HUES6 (cell line): ENCODE data around the gene SKP1.

ENCODE experiments used
- H3K27ac ChIP-seq: 2 replicates; pipeline ENCODE4 v1.7.0; 2013; ENCODE audit warnings: low read depth, mild to moderate bottlenecking, low read length, inconsistent platforms
- H3K27me3 ChIP-seq: 2 replicates; pipeline ENCODE4 v1.6.1; 2013; ENCODE audit warnings: low read length; ENCODE audit not compliant: control insufficient read depth, insufficient read depth
- H3K36me3 ChIP-seq: 2 replicates; pipeline ENCODE4 v1.6.1; 2013; ENCODE audit warnings: low read length; ENCODE audit not compliant: control insufficient read depth, insufficient read depth
- H3K4me1 ChIP-seq: 2 replicates; pipeline ENCODE4 v1.6.1; 2013; ENCODE audit warnings: low read length; ENCODE audit not compliant: control insufficient read depth, insufficient read depth
- H3K4me3 ChIP-seq: 2 replicates; pipeline ENCODE4 v1.5.1; 2013; ENCODE audit warnings: low read depth, low read length
- H3K9ac ChIP-seq: one replicate; pipeline ENCODE4 v1.6.1; 2013; ENCODE audit warnings: mild to moderate bottlenecking, low read length
- H3K9me3 ChIP-seq: 2 replicates; pipeline ENCODE4 v1.6.1; 2013; ENCODE audit warnings: low read depth, low read length; ENCODE audit not compliant: control insufficient read depth, insufficient read depth

SKP1 gene

DNA sequence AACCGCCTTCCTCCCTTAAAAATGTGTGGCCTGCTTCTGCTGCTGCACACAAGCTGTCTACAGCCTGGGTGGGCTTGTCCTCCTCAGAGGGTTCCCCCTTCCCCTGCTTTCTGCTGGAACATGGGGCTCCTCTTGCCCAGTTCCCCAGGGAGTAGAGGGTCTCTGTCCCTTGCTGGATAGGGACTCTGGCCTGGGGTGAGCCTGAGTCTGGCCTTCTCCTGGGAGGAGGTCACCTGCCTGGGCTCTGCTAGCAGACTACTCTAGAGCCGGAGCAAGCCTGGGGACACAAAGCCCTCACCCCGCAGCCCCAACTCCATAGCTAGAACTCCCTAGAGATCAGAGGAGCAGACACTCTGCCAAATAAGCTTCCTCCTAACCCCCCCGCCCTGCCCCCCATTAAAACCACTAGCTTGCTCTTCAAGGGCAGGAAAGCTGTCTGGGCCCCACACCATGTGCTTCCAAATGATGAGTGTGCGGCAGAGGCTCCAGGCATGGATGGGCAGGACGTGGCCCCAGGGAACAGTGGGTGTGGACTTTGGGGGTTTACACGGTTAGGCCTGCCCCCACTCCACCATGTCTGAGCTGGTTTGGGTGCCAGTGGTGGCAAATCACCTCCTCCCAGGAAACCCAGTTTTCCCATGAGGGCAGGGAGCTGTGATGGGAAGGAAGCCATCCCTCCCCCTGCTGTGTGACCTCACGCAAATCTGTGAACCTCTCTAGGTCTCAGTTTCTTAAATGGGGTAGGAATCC, 52.3 kb downstream of the SKP1 start:
- H3K4me1 ChIP-seq: no peaks in the 10 kb centered on the region
- H3K27ac ChIP-seq: no peak overlapping the region
- H3K4me3 ChIP-seq: no peak overlapping the region
- H3K9me3 ChIP-seq: no peaks in the 10 kb centered on the region
- H3K36me3 ChIP-seq: peaks cover 44% of the 10 kb centered on the region
- no peaks in the 10 kb centered on the region for H3K27me3 ChIP-seq
- H3K9ac ChIP-seq: no peak overlapping the region

DNA sequence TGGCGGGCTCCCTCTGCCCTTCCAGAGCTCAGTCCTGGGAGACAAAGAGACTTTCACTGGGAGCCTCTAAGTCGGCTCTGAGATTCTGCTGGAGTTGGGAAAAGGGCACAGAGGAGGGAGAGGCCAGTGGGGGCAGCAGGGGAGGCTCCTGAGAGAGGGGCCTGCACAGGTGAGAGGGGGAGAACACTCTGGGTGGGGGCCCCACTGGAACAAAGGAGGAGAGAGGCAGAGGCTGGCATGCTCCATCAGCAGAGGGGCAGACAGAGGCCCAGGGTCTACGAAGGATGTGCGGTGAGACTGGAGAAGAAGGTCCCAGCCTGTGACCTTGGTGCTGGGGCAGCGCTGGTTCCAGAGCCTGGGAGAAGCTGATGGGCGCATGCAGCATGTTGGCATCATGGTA, 53.4 kb downstream of the SKP1 start:
- no peaks in the 10 kb centered on the region for H3K27me3 ChIP-seq
- no peaks in the 10 kb centered on the region for H3K4me1 ChIP-seq
- H3K36me3 ChIP-seq: peaks cover 48% of the 10 kb centered on the region
- no peak overlapping the region for H3K4me3 ChIP-seq
- no peak overlapping the region for H3K27ac ChIP-seq
- H3K9me3 ChIP-seq: no peaks in the 10 kb centered on the region
- no peak overlapping the region for H3K9ac ChIP-seq

DNA sequence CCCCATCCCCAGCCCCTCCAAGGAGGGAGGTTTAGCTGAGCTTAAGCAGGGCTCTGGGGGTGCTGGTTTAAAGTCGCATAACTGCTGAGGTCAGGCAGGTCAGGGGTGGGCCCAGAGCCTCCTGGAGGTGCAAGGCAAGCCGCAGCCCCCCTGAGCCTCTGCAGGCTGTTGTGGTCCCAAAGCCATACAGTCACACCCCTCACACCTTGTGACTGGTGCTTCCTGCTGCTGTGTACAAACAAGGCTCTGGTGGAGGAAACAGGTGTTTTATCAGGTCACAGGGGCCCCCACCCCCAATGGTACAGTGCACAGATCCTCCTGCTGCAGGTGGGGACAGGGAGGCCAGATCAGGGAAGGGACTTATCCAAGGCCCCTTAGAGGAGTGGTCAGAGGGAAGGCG, 54.2 kb downstream of the SKP1 start:
- H3K9ac ChIP-seq: no peak overlapping the region
- H3K36me3 ChIP-seq: peaks cover 56% of the 10 kb centered on the region
- H3K27ac ChIP-seq: no peak overlapping the region
- H3K4me3 ChIP-seq: no peak overlapping the region
- no peaks in the 10 kb centered on the region for H3K27me3 ChIP-seq
- no peaks in the 10 kb centered on the region for H3K4me1 ChIP-seq
- H3K9me3 ChIP-seq: no peaks in the 10 kb centered on the region

GRCh38 chr5:134120386-134121138, 56.2 kb downstream of the SKP1 start:
- no peaks in the 10 kb centered on the region for H3K27me3 ChIP-seq
- H3K4me3 ChIP-seq: no peak overlapping the region
- no peak overlapping the region for H3K9ac ChIP-seq
- no peaks in the 10 kb centered on the region for H3K9me3 ChIP-seq
- H3K36me3 ChIP-seq: peaks cover 72% of the 10 kb centered on the region
- 0 out of 2 replicates have a peak, but pooled peaks cover 4% of the 10 kb centered on the region for H3K4me1 ChIP-seq
- H3K27ac ChIP-seq: no peak overlapping the region

DNA sequence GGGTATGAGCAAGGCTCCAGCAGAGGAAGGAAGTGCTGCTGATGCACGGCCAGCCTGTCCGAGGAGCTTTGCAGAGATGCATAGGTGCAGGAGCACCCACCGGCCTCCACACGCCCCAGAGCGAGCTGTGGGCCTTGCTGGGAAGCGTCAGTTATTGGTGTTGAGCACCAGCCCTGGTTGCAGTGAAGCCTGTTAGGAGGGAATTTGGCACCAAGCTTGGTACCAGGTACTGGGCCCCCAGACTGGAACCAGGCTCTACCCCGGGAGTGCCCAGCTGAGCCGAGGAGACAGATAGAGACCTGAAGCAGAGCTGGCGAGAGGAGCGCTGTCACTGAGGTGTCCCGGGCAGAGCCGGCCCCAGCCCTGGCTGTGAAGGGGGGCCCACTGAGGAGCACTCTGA, 57.0 kb downstream of the SKP1 start:
- Histone ChIP-seq H3K4me3 (no peak overlapping the region), H3K36me3 (peaks cover 71% of the 10 kb centered on the region), H3K4me1 (0 out of 2 replicates have a peak, but pooled peaks cover 5% of the 10 kb centered on the region)

DNA sequence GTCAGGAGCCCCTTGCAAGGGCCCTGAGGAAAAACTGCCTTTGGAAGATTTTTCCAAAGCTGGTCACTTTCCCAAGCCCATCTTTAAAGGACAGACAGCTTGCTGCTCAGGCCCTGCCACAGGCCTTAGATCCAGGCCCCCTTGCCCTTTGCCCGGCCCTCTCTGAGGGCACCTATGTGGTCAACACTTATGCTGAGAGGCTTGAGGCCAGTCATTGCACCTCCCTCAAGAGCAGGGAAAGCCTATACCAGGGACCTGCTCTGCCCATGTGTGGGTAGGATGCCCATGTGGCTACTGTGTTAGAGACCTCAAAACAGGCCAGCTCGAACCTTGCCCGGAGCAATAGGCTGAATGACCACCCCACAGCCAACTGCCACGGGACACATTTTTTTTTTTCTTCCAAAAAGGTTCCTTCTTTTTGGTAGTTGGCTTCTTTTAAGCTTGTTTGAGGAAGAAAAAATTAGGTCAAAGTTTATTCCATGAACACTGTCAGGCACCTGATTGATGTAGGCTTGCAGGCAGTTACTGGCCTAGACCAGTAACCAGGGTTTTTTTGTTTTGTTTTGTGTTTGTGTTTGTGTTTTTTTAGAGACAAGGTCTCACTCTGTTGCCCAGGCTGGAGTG, 58.4 kb downstream of the SKP1 start:
- Histone ChIP-seq H3K27ac (no peak overlapping the region), H3K9me3 (no peaks in the 10 kb centered on the region), H3K4me1 (peaks cover 12% of the 10 kb centered on the region), H3K27me3 (peaks cover 6% of the 10 kb centered on the region; the same call in 1 of the 2 replicates), H3K4me3 (no peak overlapping the region), H3K36me3 (peaks cover 60% of the 10 kb centered on the region), H3K9ac (no peak overlapping the region)

More for the DNA sequence above, 57.0 kb downstream of the SKP1 start:
- no peaks in the 10 kb centered on the region for H3K9me3 ChIP-seq
- H3K27ac ChIP-seq: no peak overlapping the region
- H3K27me3 ChIP-seq: no peaks in the 10 kb centered on the region
- no peak overlapping the region for H3K9ac ChIP-seq

- Histone ChIP-seq H3K27me3 (peaks cover 17% of the 10 kb centered on the region; the same call in 1 of the 2 replicates), H3K27ac (no peak overlapping the region), H3K9ac (no peak overlapping the region), H3K4me1 (peaks cover 23% of the 10 kb centered on the region), H3K4me3 (no peak overlapping the region), H3K9me3 (no peaks in the 10 kb centered on the region), H3K36me3 (peaks cover 51% of the 10 kb centered on the region)
These were observed 59.7 kb downstream of the SKP1 start for GRCh38 chr5:134116789-134117761.

DNA sequence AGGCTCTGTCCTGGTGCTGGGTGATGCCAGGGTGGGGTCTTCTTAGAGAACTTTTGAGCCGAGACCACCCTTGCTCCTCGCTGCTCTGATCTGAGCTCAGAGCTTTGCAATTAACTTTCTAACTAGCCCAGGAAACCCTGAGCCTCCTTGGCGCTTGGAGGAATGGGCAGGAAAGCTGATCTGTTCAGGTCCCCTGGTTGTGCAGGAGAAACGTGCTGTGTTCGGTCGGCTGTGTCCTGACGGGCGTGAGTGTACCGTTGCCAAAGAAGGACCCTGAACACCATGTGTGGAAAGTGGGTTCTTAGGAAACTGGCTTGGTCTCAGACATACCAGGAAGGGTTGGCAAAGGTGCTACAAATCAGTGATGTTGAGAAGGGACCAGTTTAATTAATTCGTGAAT, 60.5 kb downstream of the SKP1 start:
- H3K27me3 ChIP-seq: peaks cover 19% of the 10 kb centered on the region; the same call in 1 of the 2 replicates
- no peak overlapping the region for H3K4me3 ChIP-seq

GRCh38 chr5:134115806-134116175, 61.0 kb downstream of the SKP1 start:
- peaks cover 19% of the 10 kb centered on the region; the same call in 1 of the 2 replicates for H3K27me3 ChIP-seq
- peak overlapping the region; percentile 92 for H3K9ac ChIP-seq
- peak overlapping the region; percentile 82 for H3K4me3 ChIP-seq
- peaks cover 44% of the 10 kb centered on the region for H3K36me3 ChIP-seq
- H3K27ac ChIP-seq: peak overlapping the region; percentile 80; the same call in 1 of the 2 replicates
- peaks cover 33% of the 10 kb centered on the region for H3K4me1 ChIP-seq
- H3K9me3 ChIP-seq: no peaks in the 10 kb centered on the region

More for the DNA sequence above, 60.5 kb downstream of the SKP1 start:
- Histone ChIP-seq H3K9ac (no peak overlapping the region), H3K4me1 (peaks cover 28% of the 10 kb centered on the region), H3K36me3 (peaks cover 47% of the 10 kb centered on the region), H3K27ac (no peak overlapping the region), H3K9me3 (no peaks in the 10 kb centered on the region)
